Umbilical cord (tissue), 2 donors: ENCODE results near the gene OGN. TPM values are rescaled to one million over a fixed set of nuclear protein-coding genes. Genes with fewer than 3 reads are reported as not detected.
"Not testable (repeated sequence)": the region's sequence is repeated elsewhere in the genome, so short reads cannot be mapped to it uniquely, and the experiment has no call there.

Experiments
- DNase-seq: peaks from one replicate; pipeline ENCODE4 v3.0.0-alpha.2; 2015; ENCODE audit warnings: low spot score
- total RNA-seq: library from RNA; depleted of rRNA; stranded (reverse); fragments of >200 nt; gene quantifications from one replicate; pipeline ENCODE4 v1.2.3, GENCODE V29; 2014; ENCODE audit warnings: low replicate concordance; ENCODE audit not compliant: insufficient read depth

The OGN gene
- 567 TPM for total RNA-seq

DNA sequence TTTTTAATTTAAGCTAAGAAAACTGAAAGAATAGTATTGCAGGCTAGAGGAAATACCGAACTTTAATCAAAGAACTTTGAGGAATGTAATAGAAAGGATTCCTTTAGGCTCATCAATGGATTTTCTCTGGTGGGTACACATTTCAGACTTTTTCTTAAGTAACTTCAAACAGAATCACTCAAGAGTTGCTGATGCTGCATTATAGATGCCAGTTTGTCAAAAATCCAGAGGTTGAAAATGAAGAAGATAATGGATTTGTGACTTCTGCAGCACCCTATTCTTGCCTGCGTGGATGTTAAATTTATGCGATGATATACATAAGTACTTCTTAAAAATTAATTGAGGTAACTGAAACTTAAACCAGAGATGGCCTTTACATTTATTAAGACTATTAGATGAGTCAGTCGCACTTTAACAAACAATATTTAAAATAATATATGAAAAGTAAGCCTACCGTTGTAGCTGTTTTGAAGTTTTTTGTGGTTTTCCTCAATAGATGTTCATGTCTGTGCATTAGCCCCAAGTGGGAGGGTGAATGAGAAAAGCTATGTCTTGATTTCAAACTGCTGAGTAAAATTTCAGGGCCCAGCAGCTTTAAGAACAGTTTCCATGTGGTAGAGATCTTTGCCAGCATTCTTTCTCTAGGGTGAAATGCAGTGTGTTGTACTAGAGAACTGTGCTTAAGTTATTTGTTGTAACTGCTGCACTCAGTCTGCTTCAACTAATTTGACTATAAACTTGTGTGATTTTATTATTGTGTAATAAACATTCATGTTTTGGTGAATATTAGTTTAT lies at the start of gene OGN:
OGN (minus strand) TSS at position 537 of the 795 bp plus-strand sequence. CDS start 1,171 bp downstream, outside the sequence.
- DNase-seq, result peak; percentile 92

DNA sequence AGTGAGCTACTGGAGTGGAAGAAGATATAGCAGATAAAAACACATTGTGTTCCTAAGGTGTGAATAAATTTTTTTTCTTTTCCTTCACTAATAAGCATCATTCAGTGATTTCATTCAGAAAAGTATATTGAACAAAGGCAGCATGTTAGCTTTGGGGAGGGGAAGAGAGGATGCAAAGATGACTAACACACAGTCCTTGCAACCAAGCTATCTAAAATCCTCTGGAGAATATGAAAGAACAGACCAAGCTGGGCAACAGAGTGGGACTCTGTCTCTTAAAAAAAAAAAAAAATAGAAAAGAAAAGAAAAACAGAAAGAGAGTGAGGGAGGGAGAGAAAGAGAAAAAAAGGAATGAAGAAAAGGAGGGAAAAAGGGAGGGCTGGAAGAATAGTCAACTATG lies 42.2 kb upstream of the OGN start:
- DNase-seq, result no peak

DNA sequence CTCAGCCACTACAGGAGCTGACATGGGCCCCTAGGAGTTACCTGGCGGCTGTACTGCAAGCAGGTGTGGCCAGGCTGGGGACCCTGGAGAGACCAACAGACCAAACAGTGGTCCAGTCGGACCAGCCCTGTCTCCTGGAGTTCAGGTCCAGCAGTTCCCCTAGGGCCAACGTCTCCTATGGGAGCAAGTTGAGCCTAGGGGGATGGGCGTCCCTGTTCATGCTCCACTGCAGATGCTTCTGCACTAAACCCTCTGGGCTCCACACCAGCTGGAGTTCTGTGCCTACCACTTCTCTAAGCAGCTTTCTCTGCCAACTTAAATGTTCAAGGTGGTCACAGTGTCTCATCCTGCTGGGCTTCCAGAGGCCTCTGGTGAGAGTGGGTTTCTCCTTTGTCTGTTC lies 40.5 kb upstream of the OGN start:
- DNase-seq, result no peak

- DNase-seq, result no peak
Measured at GRCh38 chr9:92440751-92441046, 36.3 kb upstream of the OGN start.

DNA sequence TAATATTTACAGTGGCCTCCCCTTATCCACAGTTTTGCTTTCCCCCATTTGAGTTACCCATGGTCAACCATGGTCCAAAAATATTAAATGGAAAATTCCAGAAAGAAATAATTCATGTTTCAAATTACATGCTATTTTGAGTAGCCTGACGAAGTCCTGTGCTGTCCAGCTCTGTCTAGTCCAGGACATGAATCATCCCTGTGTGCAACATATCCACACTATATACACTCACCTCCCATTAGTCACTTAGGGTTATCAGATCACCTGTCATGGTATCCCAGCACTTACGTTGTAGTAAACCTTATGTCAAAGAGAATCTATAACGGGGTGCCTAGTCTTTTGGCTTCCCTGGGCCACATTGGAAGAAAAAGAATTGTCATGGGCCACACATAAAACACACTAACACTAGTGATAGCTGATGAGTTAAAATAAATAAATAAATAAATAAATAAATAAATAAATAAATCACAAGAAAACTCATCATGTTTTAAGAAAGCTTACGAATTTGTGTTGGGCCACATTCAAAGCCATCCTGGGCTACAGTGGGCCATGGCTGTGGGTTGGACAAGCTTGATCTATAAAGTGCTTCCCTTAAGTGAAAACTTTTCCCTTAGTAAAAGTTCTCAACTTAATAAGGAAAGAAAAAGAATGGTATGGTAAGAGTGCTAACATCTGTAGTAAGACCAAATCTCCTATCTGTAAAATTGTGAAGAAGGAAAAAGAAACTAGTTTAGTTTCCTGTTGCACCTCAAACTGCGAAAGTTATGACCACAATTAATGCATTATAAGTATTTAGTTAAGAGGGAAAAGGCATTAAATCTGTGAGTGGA lies 35.8 kb upstream of the OGN start:
- DNase-seq, result no peak

DNA sequence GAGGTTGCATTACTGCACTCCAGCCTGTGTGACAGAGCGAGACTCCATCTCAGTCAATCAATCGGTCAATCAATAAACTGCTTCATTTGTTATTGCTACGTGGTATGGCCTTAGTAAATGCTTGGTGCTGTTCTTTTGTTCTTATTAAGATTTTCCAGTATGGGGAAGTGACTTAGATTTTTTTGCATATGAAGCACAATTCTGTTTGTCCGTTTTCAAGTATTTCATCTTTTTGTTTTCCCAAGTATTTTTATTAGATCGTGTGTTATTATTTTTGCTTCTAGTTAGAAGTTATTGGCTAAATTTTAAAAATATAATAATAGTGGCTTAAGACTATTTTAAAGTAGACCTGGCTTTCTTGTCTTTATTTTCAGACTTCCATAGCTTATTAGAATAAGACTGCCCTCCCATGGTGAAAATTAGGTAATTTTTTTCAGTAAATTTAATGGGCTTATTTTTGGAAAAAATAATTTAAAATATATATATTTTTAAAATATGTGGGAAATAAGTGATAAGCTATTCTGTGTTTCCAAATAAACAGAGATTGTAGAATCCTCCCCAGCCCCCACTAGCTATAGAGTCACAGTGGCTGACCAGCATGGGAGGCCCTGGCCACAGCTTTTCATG lies 34.6 kb upstream of the OGN start:
- peak; percentile 43 for DNase-seq

DNA sequence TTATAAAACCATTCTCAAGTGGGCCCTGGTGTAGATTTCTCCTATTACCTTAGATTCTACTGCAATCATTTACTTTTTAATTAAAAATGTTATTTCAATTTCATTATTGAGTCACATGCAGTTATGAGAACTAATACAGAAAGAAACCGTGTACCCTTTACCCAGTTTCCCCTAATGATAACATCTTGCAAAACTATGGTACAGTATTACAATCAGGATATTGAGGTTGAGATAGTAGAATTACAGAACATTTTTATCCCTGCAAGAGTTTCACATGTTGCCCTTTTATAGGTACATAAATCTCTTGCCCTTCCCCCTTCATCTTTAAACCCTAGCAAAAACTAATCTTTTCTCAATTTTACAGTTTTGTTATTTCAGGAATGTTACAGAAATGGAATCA lies 30.9 kb upstream of the OGN start:
- DNase-seq, result no peak

- DNase-seq, result no peak
Measured at GRCh38 chr9:92432972-92433548, 28.7 kb upstream of the OGN start.

DNA sequence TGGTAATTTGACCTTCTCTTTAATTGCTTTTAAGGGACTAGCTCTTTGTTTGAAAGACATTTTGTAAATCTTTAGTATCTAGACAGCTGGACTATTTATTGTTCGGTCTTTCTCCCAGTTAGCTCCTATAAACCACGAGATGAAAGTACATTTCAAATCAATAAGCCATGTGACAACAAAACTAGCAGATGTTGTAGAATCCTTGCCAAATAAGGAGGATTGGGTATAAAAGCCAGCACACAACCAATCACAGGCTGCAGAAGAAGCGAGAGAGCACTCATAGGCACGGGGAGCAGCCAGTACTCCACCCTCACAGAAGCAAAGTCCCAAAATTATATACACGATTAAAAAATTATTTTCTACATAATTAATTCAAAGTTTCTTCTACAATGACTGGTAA lies 28.0 kb upstream of the OGN start:
- DNase-seq, result no peak

- DNase-seq, result no peak
Measured at GRCh38 chr9:92429836-92430235, 25.5 kb upstream of the OGN start.

DNA sequence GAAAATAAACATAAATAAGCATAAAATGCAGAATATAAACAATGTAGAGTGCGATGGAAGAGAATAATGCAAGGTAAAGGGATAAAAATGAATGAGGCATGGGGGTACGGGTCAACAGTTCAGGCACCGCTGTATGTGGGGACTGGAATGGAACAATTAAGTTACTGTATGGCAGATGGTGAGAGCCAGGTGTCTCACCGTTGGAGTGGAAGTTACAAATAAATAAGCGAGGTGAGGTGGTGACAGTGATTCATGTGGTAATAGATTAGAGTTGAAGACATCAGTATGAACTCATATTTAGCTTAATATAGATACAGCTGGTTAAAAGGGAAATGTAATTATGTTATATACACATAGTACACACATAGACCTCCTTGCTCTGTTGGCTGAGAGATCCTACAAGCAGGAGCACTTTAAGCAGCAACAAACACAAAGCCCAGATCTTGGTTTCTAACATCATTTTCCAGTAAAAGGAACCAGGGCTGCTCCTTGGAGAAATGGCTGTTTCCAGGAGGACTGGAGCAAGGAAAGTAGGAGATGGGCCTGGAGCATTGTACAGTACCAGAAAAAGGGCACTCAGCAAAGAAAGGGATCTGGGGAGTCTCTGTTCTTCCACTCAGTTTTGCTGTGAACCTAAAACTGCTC lies 22.2 kb upstream of the OGN start:
- DNase-seq, result no peak

DNA sequence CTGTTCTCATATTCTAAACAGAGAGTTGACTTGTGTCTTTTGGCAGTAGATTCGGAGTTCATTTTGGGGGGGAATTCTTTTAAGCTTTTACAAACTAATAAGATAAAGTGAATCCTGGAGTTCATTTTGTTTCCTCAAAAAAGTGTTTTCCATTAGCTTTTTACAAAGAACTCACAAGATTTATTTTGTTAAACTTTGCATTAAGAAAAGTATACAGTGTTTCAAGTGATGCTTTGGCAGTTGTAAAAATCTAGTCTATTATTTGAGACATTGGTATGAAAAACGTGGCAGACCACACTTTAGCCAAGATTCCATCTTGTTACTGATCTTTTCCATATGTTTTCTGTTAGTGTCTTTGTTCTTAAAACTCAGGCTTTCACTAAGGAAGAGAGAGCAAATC lies 21.1 kb upstream of the OGN start:
- DNase-seq, result peak; percentile 90

- DNase-seq, result no peak
Measured at GRCh38 chr9:92424340-92424739, 20.0 kb upstream of the OGN start, which contains the start of gene OMD. Gene OMD (minus strand): TSS chr9:92424471. CDS start chr9:92417558, 6,913 bp downstream.

DNA sequence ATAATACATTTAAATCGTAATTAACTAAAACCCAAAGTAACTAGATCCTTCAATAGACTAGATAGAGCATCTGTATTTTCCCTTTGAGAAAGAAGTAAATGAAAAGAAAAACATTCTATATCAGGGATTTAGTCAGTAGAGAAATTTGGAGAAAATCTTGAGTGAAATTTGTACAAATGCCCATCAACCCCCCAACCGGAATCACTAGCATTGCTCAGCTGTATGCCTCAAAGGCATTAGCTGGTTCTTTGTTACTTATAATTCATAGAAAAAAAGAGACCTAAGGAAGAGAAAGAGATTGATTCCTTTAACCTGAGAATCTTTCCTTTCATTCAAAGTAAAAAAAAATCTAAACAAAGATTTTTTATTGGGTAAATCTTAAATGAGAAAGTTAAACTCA lies 19.2 kb upstream of the OGN start:
- no peak for DNase-seq

GRCh38 chr9:92422611-92423338 lies 18.4 kb upstream of the OGN start:
- no peak for DNase-seq

- no peak for DNase-seq
Measured at GRCh38 chr9:92414566-92414965, 10.2 kb upstream of the OGN start.

GRCh38 chr9:92411157-92411556 lies 6.8 kb upstream of the OGN start:
- DNase-seq, result not testable (repeated sequence)

DNA sequence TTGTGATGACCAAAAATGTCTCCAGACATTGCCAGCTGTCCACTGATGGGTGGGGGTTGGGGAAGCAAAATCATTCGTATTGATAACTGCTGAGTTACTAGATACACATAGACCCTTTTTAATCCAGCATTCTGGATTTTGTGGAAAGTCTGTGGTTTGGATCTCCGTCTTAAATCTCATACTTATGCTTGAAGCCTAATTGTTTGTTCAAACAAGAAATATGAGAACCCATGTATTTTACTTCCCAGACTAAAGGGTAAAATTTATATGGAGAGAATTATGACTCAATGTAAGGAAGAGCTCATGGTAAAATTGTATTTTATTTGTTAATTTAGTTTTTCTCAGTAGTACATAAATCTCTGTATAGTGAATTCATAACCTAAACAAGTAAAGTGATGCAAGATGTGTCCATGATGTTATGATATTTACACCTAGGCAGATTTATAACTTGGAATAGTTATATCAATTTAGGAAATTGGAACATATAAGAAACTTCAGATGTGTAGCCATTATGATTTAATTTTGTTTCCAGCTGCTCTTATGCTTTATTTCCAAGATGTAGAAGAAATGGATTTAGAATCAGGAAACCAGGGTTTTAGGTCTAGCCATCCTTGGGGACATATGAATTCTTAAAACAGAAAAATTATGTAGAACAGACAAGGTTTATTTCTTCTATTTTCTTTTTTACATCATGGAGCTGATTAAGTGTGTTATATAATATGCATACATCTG lies 4.5 kb upstream of the OGN start:
- no peak for DNase-seq

DNA sequence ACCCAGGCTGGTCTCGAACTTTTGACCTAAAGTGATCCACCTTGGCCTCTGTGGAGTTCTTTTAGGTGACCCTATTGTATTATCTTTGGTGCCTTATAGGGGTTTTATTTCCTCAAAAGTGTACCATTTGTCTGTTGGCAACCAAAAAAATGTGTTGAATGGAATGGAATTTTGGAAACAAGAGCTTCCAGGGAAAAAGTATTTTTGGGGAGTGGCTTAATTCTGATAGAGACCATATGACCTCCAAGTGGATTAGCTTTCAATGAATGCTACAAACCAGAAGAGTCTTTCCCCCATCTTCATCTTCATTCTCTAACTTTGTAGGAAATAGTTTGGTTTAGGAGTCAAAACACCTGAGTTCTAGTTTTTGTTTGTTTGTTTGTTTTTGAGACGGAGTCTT lies 3.4 kb upstream of the OGN start:
- no peak for DNase-seq

- DNase-seq, result peak; percentile 92
Measured at GRCh38 chr9:92406477-92406876, 2.1 kb upstream of the OGN start.
